ENCODE data around the gene CALB2.

DNA sequence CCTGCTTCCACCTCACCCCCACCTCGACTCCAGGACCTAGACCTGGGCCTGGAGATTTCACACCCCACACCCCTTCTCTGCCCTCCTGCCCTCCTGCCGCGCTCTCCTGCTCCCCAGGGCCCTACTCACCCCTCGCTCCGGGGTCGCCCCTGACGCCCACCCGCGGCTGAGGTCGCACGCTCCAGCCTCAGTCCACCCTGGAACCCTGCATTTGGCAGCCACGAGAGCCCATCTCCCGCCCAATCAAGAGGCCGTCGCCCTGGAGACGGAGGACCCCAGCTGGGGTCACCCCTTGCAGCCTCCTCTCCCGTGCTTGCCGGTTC, 67.2 kb downstream of the CALB2 start:
- TF ChIP-seq, protein P1, sequence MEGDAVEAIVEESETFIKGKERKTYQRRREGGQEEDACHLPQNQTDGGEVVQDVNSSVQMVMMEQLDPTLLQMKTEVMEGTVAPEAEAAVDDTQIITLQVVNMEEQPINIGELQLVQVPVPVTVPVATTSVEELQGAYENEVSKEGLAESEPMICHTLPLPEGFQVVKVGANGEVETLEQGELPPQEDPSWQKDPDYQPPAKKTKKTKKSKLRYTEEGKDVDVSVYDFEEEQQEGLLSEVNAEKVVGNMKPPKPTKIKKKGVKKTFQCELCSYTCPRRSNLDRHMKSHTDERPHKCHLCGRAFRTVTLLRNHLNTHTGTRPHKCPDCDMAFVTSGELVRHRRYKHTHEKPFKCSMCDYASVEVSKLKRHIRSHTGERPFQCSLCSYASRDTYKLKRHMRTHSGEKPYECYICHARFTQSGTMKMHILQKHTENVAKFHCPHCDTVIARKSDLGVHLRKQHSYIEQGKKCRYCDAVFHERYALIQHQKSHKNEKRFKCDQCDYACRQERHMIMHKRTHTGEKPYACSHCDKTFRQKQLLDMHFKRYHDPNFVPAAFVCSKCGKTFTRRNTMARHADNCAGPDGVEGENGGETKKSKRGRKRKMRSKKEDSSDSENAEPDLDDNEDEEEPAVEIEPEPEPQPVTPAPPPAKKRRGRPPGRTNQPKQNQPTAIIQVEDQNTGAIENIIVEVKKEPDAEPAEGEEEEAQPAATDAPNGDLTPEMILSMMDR (IDR thresholded peaks at IDR 0.05) = no peak
- TF ChIP-seq POLR2A (IDR thresholded peaks at IDR 0.05; ENCODE audit: low read length) = no peak
- TF ChIP-seq NR3C1 (IDR thresholded peaks at IDR 0.05) = no peak
- no peak for TF ChIP-seq CEBPB (IDR thresholded peaks at IDR 0.05)
- TF ChIP-seq MAFK (IDR thresholded peaks at IDR 0.05; ENCODE audit: partially characterized antibody) = no peak
- TF ChIP-seq MYC (IDR thresholded peaks at IDR 0.05; ENCODE audit: borderline replicate concordance, low read length) = no peak
- TF ChIP-seq CBX8 (IDR thresholded peaks at IDR 0.05) = no peak
